Activated CD4-positive, alpha-beta T cell treated with anti-CD3 and anti-CD28 coated beads for 24 hours (primary cell): ENCODE data around the gene KLK3.
"Not testable (repeated sequence)": the region's sequence is repeated elsewhere in the genome, so short reads cannot be mapped to it uniquely, and the experiment has no call there.

Source experiments
- DNase-seq, 2 donors: peaks; one replicate each; pipeline ENCODE4 v3.0.0-alpha.2; 2020; ENCODE audit warnings: low read depth in 2 of 2

The KLK3 gene

GRCh38 chr19:50854636-50855410 is at the start of gene KLK3:
Gene KLK3, plus strand, starts transcription at chr19:50854915. Its CDS starts 41 bp downstream, at chr19:50854956.
- DNase-seq: no peak

GRCh38 chr19:50808856-50809255 is 45.9 kb upstream of the KLK3 start:
- DNase-seq: no peak

- DNase-seq: not testable (repeated sequence)
Measured at GRCh38 chr19:50811622-50812238, 43.0 kb upstream of the KLK3 start.

DNA sequence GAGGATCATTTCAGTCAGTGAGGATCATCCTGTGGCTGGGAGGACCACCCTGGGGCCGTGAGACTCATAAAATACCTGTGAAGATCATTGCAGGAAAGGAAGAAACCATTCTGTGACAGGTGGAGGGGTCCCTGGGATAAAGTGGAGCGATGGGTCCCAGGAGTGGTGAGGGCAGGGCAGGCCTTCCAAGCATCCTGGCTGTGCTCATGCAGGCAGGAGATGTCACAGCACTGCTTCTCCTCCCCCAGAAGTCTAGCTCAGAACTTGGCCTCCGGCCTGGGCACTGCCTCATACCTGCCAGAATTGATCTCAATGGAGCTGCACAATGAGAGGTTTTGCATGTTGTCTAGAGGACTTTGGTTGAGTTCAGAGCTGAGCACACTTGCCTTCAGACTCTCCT is 42.2 kb upstream of the KLK3 start:
- DNase-seq: no peak

DNA sequence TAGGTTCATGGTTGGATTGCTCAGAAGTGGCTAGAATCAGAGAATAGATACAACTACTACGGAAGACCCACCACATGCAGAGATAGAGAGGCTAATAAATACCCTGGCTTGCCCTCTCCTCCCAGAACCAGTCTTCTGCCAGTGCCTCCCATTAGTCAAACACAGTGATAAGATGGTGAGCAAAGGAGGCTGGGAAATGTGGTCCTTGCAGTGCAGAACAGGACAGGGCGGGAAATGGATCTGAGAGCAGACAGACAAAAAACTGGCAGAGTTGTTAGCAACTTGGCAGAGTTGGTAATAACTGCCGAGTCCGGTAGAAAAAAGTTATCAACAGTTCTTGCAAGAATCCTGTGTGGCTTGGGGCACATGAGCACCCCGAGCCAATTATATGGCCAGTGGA is 39.8 kb upstream of the KLK3 start:
- DNase-seq: no peak

DNA sequence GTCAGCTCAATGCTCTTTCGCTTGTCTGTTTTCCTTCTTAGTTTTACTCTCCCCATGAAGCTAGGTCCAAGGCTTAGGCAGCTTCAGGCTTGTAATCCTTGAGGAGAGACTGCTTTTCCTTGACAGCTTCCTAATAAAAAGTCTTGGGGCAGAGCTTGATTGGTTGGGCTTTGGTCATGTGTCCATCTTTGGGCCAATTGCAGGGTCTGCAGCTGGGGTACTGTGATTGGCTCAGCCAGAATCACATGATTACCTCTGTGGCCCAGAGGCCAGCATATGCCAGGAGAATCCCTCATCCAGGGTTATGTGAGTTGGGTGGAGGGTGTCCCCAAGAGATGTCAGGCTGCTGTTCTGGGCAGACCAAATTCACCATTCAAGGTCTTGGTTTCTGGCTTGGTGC is 39.3 kb upstream of the KLK3 start:
- DNase-seq: no peak

GRCh38 chr19:50817941-50818858 is 36.5 kb upstream of the KLK3 start:
- DNase-seq: no peak

- no peak for DNase-seq
Measured at GRCh38 chr19:50818859-50819472, 35.7 kb upstream of the KLK3 start.

GRCh38 chr19:50819636-50820035 is 35.1 kb upstream of the KLK3 start:
- no peak for DNase-seq

DNA sequence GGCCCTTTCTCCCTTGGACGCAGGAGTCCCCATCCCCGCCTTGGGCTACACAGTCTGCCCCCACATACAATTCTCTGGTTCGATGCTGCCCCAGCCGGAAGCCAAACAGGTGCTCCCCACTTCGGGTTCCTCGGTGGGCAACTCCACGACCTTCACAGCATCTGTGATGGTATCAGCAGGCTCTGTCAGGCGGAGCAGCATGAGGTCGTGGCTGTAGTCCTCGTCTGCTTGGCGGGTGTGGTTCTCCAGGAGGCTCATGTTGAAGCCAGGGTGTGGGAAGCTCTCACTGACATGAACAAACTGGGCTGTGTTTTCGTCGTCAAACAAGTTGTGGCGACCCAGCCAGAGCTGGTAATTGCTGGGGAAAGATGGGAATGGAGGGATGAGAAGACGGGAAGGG is 34.6 kb upstream of the KLK3 start:
- DNase-seq: no peak

DNA sequence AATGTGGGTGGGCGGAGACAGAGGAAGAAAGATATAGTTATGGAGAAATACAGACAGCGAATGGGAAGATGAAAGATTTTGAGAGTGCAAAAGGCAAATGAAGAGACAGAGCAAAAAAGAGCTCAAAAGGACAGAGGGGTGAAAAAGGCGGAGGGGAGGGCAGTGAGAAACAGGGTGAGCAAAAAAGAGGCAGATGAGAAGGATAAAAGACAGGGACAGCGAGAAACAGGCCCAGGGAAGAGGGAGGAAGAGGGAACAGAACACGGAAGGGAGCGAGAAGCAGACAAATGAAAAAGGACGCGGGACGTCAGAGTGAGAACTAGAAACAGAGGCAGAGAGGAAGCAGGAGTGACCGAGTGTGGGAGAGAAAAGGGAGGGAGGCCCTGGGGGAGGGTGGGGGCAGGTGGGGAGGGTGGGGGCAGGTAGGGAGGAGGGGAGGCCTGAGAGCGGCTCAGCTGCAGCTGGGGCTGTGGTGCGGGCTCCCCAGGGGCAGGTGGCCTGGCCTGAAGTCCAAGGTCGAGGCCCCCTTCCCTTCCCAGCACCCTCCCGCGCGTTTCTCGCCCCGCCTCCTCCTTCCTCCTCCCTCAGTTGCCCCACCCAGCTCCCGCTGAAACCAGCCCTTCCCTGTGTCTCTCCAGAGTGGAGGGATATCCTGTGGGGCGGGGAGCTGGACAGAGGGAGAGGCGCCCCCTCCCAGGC is 34.0 kb upstream of the KLK3 start:
- no peak for DNase-seq

- no peak for DNase-seq
Measured at GRCh38 chr19:50821248-50821612, 33.5 kb upstream of the KLK3 start.

DNA sequence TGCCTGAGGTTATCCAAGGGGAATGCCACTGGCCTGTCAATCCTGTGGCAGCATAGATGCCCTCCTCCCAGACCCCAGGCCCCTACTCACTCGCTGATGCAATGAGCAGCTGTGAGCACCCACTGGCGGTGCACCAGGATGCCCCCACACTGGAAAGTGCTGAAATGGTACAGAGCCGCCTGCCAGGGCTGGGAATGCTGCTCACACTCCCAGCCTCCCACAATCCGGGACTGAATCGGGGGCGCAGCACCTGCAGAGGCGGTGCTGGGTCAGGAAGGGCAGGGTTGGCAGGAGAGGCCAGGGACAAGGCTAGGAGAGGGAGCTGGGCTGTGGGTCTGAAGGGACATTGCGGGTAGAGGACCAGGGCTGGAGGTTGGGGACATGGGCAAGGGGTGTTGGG is 33.1 kb upstream of the KLK3 start:
- no peak for DNase-seq

- DNase-seq: no peak
Measured at GRCh38 chr19:50822661-50823208, 32.0 kb upstream of the KLK3 start.

DNA sequence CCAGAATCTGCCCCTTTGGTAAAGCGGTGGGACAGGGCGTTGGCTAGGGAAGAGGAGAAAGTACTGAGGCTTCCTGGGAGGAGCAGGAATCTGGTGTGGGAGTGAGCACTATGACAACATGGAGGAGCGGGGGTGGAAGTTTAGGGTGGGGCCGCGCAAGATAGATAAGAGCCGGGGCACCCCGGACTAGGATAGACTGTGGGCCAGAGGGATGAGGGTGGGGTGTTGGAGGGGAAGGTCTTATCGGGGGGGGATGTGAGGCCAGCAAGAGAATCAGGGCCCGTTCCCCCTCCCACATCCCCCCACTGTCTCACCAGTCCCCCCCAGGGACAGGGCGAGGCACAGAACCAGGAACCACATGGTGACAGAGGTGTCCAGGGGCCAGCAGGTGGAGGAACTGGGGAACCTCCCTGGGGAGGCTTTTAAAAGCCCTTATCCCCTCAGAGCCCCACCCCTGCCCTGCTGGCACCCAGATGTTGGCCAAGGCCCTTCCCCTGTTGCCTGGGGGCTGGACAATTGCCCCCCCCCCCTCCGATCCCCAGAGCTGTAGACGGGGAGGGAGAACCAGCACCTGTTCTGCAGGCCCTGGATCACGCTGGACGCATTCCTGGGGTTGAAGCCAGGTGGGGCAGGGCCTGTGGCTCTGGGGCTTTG is 31.2 kb upstream of the KLK3 start, which contains the start of gene KLK1:
Gene KLK1 (minus strand): TSS at position 399 of the 654 bp plus-strand sequence. CDS start 39 bp downstream, at position 360.
- no peak for DNase-seq

DNA sequence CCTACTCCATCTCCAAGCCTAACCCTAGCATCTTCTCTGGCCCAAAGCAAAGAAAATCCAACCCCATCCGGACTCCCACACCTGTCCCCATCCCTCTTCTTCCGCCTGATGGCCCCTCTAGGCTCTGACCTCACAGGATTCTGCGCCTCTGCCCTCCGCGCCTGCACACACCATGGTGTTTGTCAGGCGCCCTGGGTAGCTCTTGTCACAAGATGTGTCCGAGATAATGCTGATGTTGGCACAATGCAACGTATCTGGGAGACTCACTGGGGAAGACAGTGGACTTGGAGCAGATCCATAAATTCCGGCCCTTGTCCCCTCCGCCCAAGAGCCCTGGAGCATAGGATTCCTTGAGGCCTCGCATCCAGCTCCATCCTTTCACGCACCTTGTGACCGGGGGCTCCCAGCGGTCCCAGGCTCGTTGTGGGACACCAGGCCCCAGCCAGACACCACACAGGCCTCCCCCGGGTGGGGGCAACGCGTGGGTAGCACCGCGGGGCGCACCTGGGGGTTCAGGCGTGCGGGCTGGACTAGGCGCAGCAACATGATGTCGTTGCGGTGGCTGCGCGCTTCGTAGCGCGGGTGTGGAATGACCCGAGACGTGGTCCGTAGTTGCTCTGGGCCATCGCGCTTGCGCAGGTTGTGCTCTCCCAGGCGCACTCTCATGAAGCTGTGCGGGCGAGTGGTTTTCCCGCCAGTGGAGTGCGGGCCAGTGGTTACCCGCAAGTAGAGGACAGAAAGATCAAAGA is 28.0 kb upstream of the KLK3 start:
- no peak for DNase-seq

DNA sequence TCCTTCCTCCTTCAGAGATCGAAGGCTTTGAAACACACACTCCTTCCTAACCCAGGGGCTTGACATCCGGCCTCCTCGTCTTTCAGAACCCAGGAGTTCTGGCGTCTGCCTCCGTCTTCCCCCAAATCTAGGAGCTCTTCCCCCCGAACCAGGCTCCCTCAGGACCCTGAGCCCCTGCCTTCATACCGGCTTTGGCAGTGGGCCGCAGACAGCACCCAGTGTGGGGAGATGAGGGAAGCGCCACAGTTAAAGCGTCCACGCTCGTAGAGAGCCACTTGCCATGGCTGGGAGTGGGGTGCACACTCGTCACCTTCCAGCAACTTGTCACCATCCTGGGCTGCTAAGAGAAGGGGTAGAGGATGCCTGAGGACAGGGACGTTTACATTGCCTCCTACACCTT is 27.2 kb upstream of the KLK3 start:
- DNase-seq: no peak

GRCh38 chr19:50829801-50830200 is 24.9 kb upstream of the KLK3 start:
- no peak for DNase-seq

- no peak for DNase-seq
Measured at GRCh38 chr19:50830266-50831025, 24.3 kb upstream of the KLK3 start.
